Brain pericyte (primary cell): ENCODE measurements around the gene QSER1.
"Not testable (repeated sequence)": the region's sequence is repeated elsewhere in the genome, so short reads cannot be mapped to it uniquely, and the experiment has no call there.

ENCODE experiments used
- DNase-seq: peaks from one replicate; pipeline ENCODE4 v3.0.0-alpha.2; 2012; ENCODE audit warnings: low read depth, low spot score

Gene QSER1

GRCh38 chr11:32932196-32932595, 39.6 kb downstream of the QSER1 start:
- no peak for DNase-seq

- DNase-seq = no peak
These were observed 42.9 kb downstream of the QSER1 start for GRCh38 chr11:32935462-32936029.

GRCh38 chr11:32936178-32936577, 43.6 kb downstream of the QSER1 start:
- not testable (repeated sequence) for DNase-seq

GRCh38 chr11:32937283-32937682, 44.7 kb downstream of the QSER1 start:
- DNase-seq = not testable (repeated sequence)

GRCh38 chr11:32939046-32939445, 46.4 kb downstream of the QSER1 start:
- no peak for DNase-seq

- no peak for DNase-seq
These were observed 47.3 kb downstream of the QSER1 start for GRCh38 chr11:32939866-32940265.

GRCh38 chr11:32940865-32941264, 48.3 kb downstream of the QSER1 start:
- no peak for DNase-seq

GRCh38 chr11:32947978-32948377, 55.4 kb downstream of the QSER1 start:
- DNase-seq = no peak

GRCh38 chr11:32949739-32950138, 57.1 kb downstream of the QSER1 start:
- DNase-seq = no peak

GRCh38 chr11:32952421-32952820, 59.8 kb downstream of the QSER1 start:
- DNase-seq = no peak

GRCh38 chr11:32953700-32954099, 61.1 kb downstream of the QSER1 start:
- no peak for DNase-seq

- DNase-seq = no peak
These were observed 68.0 kb downstream of the QSER1 start for GRCh38 chr11:32960553-32961164.

GRCh38 chr11:32962016-32962415, 69.4 kb downstream of the QSER1 start:
- no peak for DNase-seq

GRCh38 chr11:32963721-32964120, 71.1 kb downstream of the QSER1 start:
- no peak for DNase-seq

- DNase-seq = no peak
These were observed 75.9 kb downstream of the QSER1 start for GRCh38 chr11:32968541-32968940.

GRCh38 chr11:32972233-32972632, 79.6 kb downstream of the QSER1 start:
- DNase-seq = not testable (repeated sequence)

GRCh38 chr11:32972781-32973180, 80.2 kb downstream of the QSER1 start:
- DNase-seq = no peak

- no peak for DNase-seq
These were observed 90.0 kb downstream of the QSER1 start for GRCh38 chr11:32982626-32983025.

- DNase-seq = no peak
These were observed 90.9 kb downstream of the QSER1 start for GRCh38 chr11:32983506-32983905.

- no peak for DNase-seq
These were observed 93.0 kb downstream of the QSER1 start for GRCh38 chr11:32985600-32985999.

- DNase-seq = no peak
These were observed 95.2 kb downstream of the QSER1 start for GRCh38 chr11:32987851-32988250.

- DNase-seq = no peak
These were observed 97.9 kb downstream of the QSER1 start for GRCh38 chr11:32990481-32990880.

- DNase-seq = no peak
These were observed 98.8 kb downstream of the QSER1 start for GRCh38 chr11:32991427-32991826.

GRCh38 chr11:32991898-32992297, 99.3 kb downstream of the QSER1 start:
- no peak for DNase-seq
